HG02970 (cell line): ENCODE data around the gene FBF1.
"Not testable (repeated sequence)": the region's sequence is repeated elsewhere in the genome, so short reads cannot be mapped to it uniquely, and the experiment has no call there.

ENCODE experiments used
- ATAC-seq: cut with Tn5 transposase; IDR thresholded peaks from one replicate; pipeline ENCODE4 v1.9.1; 2021; ENCODE audit warnings: mild to moderate bottlenecking, moderate library complexity, moderate number of reproducible peaks; ENCODE audit not compliant: unreplicated experiment, low FRiP score

Gene FBF1, protein sequence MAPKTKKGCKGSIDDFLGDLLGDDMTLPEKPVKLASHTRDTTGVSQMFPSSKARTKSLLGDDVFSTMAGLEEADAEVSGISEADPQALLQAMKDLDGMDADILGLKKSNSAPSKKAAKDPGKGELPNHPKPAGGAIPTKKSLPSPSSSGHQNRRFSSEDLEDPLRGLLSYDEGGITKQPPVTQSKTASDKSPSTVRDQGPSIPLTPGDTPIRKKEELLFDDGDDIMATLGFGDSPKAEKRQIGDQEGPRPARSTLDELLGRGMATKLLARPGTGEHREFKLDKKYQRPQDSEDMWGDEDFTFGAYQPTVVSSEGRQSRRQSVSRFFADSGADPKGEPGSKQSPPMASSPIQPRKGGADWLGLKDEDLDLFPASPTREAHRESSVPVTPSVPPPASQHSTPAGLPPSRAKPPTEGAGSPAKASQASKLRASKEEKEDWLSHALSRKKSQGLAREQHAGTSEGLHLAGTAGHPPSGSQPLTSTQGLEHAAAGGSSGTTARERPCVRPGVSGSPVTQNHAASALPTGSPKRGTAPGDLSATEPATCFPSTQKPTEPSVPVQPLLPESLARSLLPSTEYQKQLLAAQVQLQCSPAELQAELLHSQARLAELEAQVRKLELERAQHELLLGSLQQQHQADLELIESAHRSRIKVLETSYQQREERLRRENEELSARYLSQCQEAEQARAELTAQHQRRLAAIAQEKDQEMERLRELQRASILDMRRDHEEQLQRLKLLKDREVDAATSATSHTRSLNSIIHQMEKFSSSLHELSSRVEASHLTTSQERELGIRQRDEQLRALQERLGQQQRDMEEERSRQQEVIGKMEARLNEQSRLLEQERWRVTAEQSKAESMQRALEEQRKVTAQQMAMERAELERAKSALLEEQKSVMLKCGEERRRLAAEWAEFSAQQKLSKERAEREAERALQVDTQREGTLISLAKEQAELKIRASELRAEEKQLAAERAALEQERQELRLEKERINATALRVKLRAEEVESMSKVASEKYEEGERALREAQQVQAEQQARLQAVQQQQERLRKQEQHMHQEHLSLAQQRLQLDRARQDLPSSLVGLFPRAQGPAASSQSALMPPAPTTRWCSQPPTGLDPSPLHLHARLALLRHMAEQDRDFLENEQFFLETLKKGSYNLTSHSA

DNA sequence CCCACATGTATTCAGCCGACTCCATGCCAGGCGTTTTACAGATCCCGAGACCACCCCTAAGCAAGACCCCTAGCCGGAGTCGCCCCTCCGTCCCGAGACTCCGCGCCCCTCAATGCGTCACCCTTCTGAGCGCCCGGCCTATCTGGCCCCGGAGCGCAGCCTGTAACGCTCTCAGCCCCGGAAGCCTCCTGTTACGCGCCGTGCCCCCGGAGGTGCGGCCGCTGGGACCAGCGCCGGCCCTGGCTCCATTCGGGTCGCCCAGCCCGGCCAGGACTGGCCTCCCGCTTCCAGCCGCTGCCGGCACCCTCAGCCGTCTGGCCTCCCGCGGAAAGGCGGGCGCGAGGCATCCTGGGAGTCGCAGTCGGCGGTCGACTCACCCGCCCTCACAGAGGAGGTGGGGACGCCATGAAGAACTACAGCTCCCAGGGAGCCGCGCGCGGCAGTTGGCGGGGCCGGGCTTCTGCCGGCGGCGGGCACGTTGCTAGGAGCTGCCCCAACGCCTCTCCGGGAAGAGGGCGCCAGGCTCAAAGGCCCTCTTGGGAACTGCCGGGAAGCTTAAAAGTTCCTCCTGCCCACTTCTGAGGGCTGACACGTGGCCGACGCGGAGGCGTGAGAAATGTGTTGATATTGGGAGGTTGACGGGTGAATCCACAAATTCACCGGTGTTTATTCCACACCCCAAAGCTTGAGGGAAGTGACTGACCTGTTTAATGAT, at the start of gene FBF1:
TSS of gene FBF1 (minus strand) at position 316 of the 715 bp plus-strand sequence. CDS start 2,893 bp downstream, outside the sequence.
- peak; percentile 83 for ATAC-seq

DNA sequence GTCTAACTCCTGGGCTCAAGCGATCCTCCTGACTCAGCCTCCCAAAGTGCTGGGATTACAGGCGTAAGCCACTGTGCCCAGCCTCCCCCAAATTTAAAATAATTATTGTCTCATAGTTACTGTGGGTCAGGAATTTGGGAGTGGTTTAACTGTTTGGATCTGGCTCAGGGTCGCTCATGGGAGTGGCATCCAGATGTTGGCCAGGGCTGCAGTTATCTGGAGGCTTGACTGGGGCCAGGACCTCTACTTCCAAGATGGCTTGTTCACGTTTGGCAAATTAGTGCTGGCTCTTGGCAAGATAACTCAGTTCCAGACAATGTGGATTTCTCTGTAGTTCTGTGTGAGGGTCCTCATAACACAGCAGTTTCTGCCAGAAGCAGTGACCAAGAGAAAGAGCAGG, 46.2 kb upstream of the FBF1 start:
- ATAC-seq = no peak

DNA sequence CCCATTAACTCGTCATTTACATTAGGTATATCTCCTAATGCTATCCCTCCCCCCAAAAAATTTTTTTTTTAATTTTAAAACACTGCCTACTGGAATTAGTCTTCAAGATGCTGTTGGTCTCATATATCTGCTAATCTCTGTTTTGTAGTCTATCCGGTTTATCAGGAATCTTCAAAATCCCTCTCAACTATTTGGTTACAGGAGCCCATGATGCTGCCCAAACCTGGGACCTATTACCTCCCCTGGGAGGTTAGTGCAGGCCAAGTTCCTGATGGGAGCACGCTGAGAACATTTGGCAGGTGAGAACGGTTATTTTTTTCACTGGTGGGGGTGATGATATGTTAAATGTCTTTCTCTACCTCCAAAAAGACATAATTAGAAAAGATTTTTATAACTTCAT, 45.1 kb upstream of the FBF1 start:
- ATAC-seq = no peak

DNA sequence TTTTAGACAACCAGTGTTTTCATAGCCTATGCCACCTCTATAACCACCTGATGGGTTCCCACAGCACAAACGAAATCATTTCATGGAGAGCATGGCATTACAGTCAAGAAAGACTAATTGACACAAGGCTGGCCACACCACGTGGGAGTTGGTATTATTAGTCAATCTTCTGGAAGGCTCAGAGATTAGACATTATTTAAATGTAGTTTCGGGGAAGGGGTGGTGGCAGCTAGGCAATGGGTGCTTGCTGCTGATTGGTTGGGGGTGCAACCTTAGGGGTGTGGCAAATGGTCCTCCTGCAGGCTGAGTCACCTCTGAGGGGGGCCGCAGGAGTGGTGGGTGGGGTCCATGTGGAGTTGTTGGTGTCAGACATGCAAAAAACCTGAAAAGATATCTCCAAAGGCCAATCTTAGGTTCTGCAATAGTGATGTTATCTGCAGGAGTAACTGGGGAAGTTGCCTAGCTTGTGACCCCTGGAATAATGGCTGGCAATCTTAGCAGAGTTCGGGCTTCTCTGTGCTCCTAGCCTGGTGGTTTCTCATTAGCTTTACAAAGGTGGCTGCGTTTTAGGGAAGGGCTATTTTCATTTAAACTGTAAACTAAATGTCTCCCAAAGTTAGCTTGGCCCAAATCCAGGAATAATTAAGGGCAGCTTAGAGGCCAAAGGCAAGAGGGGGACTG, 42.8 kb upstream of the FBF1 start:
- no peak for ATAC-seq

DNA sequence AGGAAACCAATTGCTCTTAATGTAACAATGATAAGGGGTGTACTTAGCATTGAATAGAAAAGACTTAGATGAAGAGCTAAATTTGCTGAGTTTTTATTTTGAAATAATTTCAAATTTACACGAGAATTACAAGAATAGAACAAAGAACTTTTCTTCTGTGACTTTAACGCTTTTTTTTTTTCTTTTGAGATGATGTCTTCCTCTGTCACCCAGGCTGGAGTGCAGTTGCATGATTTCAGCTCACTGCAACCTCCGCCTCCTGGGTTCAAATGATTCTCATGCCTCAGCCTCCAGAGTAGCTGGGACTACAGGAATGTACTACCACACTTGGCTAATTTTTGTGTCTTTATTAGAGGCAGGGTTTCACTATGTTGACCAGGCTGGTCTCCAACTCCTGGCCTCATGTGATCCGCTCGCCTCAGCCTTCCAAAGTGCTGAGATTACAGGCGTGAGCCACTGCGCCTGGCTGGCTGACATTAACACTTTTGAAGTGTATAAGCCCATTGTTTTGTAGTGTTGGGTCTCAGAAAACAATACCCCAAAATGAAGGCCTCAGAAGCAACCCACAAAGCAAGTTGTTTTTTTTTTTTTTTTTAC, 40.3 kb upstream of the FBF1 start:
- ATAC-seq = no peak

DNA sequence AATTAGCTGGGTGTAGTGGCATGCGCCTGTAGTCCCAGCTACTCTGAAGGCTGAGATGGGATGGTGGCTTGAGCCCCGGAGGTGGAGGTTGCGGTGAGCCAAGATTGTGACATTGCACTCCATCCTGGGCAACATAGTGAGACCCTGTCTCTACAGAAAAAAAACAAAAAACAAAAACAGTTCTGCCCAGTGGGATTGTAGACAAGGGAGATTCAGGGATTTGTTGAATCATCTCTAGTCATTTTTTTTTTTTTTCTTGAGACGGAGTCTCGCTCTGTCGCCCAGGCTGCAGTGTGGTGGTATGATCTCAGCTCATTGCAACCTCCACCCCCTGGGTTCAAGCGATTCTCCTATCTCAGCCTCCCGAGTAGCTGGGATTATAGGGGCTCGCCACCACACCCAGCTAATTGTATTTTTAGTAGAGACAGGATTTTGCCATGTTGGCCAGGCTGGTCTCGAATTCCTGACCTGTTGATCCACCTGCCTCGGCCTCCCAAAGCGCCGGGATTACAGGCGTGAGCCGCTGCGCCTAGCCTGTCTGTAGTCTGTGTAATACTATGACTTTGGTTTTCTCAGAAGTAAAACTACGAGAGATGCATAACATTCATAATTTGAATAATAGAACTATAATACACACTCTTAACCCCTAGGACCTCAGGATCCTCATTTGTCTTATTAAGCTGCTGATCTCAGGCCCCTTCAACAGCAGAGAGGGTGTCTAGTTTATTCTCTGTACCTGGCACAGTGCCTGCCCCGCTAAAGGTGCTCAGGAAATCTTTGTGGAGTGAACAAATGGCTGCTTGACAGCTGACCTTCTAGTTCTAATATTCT, 39.6 kb upstream of the FBF1 start:
- ATAC-seq = no peak

DNA sequence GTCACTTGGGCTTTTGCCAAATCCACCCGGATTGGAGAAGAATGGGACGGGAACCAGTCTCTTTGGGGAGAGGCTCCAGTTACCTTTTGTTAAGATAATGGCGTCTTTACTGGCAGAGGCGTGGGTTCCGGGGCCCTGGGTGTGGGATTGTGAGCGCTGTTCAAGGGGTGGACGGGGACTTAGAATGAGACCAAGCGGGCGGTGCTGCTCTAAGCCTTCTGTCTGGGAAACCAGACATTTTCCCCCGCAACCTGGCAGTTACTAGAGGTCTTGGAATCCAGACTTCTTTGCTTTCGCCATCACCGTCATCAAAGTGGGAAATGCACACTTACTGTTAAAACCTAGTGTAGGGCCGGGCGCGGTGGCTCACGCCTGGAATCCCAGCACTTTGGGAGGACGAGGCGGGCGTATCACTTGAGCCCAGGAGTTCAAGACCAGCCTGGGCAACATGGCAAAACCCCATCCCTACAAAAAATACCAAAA, 38.9 kb upstream of the FBF1 start:
- peak; percentile 8 for ATAC-seq

DNA sequence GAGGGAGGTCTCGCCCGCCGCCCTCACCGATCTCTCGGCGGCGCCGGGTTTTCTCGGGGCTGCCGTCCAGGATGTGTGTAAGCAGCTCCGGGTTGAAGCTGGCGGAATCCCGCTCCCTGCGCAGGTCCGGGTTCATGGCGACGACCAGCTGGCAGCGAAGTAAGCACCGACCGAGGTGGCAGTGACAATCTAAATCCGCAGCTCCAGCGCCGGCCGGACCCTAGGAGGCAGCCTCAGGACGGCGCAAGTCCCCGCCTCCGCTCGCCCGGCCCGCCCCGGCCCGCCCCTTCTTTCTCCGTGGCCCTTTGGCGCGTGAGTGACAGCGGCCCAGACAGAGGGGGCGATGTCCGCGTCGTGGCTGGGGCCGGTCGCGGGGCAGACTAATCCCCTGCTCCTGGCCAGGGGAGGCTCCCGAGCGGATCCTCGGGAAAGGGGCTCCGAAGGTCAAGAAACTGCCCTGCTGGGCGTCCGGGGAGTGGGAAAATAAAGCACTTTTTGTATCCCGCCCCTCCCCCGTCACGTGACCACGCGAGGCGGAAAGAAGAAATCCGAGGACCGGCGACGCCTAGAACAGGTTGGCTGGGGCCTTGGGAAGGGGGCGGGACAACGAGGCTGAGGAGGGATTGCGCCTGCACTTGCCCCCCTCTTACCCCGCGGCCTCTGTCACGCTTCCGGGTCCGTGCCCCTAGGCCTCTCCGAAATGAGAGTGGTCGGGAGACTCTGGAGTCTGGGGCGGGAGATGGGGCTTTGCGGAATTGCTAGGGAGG, 38.3 kb upstream of the FBF1 start, which contains the start of the genes ACOX1 and TEN1:
TSS of gene ACOX1 (minus strand) at position 229 of the 767 bp plus-strand sequence. CDS start at position 136, 93 bp downstream.
TSS of gene TEN1 (plus strand) at position 303 of the 767 bp plus-strand sequence. CDS start 6,953 bp downstream, outside the sequence.
- peak; percentile 85 for ATAC-seq

DNA sequence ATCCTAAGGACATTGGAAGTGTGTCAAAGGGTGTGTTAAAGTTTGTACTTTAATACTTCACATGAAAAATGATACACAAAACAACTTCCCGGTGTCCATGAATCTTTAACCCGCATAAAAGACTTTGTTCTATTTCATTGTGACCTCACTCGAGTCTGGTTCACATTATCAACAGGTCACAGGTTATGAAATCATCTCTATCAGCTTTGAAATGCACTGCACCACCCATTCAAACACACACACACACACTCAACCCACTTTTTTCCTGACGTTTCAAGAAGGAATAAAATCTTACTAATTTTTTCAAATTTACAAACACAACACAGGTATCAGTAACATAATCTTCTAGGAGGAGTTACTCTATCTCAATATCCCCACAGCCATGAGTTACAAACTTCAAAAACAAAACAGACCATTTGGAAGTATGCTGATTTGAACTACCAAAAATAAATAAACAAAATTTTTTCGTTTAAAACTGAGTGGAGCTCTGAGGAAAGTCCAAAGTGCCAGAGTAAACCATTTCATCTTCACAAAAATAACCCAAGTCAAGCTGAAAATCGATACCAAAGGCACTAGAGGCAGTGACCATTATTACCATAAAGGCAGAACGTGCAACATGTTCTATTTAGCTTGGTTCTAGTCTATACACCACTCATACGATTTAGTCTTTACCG, 35.5 kb upstream of the FBF1 start:
- ATAC-seq = no peak

DNA sequence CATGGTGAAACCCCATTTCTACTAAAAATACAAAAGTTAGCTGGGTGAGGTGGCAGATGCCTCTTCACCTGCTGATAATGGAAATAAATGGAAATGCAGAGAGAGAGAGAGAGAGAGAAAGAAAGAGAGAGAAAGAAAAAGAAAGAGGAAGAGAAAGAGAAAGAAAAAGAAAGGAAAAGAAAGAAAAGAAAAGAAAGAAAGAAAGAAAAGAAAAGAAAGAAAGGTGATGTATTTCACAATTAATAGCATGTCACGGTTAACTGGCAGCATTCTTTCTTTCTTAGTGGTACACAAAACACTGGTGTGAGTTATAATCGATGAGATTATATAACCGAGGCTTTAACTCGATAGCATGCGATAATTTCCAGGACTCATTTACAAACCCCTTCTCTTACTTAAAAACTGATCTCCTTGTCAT, 34.9 kb upstream of the FBF1 start:
- ATAC-seq = no peak

DNA sequence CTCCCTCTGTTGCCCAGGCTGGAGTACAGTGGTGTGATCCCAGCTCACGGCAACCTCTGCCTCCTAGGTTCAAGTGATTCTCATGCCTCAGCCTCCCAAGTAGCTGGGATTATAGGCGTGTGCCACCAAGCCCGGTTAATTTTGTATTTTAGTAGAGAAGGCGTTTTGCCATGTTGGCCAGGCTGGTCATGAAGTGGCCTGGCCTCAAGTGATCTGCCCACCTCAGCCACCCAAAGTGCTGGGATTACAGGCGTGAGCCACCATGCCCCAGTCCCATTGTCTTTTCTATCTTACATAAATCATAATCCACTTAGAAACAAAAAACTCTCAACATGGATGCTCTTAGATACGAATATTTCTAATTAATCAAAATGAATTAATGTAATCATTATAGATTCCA, 34.3 kb upstream of the FBF1 start:
- not testable (repeated sequence) for ATAC-seq

DNA sequence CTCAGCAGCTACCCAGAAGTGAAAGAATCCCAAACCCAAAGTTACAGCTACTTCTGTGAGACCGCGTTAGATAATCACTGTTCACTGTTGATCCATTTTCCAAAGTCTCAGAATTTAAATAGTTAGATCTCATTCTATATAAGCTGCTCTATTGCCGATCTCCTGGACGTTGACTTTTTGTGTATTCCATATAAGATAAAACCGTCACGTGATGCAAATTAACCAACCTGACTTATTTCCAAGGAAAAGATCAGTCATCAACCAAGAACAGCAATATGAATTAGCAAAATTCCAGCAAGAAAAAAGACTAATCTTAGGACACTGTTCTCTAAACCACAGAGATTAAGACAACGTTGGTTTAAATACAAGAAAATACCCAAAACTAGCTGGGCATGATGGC, 29.8 kb upstream of the FBF1 start:
- no peak for ATAC-seq

DNA sequence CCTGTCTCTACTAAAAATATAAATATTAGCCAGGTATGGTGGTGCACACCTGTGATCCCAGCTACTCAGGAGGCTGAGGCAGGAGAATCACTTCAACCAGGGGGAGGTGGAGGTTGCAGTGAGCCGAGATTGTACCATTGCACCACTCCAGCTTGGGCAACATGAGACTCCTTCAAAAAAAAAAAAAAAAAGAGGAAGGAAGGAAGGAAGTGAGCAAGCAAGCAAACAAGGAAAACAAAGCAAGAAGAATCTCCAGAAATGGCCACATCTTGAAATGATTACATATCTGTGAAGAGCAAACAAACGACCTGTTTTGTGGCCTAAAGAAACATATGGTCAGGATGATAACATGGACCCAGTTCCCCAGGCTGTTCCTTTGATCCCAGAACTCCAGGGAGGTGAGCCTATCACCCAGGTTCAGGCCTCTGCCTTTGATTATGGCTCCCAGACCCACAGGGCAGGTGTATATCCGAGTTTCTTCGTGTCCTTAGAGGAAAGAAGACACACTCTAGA, 29.2 kb upstream of the FBF1 start:
- no peak for ATAC-seq

DNA sequence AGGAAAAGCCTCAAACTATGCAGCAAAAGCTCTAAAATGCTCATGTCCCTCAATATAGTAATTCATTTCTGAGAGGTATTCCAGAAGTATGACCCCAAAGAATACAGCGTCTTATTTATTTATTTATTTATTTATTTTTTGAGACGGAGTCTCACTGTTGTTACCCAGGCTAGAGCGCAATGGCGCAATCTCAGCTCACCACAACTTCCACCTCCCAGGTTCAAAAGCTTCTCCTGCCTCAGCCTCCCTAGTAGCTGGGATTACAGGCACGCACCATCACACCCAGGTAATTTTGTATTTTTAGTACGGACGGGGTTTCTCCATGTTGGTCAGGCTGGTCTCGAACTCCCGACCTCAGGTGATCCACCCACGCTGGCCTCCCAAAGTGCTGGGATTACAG, 28.2 kb upstream of the FBF1 start:
- ATAC-seq = not testable (repeated sequence)

DNA sequence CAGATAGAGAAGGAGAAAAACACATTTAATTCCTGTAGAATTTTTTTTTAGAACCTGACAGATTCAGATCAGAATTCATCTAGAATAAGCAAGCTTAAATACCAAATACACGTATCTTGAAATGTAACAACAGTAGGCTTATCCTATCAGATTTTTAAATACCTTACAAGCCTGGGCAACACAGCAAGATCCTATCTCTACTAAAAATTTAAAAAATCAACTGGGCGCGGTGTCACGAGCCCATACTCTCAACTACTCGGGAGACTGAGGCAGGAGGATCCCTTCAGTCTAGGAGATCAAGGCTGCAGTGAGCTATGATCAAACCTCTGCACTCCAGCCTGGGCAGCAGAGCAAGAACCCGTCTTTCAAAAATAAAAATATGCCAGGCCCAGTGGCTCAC, 24.6 kb upstream of the FBF1 start:
- ATAC-seq = no peak

DNA sequence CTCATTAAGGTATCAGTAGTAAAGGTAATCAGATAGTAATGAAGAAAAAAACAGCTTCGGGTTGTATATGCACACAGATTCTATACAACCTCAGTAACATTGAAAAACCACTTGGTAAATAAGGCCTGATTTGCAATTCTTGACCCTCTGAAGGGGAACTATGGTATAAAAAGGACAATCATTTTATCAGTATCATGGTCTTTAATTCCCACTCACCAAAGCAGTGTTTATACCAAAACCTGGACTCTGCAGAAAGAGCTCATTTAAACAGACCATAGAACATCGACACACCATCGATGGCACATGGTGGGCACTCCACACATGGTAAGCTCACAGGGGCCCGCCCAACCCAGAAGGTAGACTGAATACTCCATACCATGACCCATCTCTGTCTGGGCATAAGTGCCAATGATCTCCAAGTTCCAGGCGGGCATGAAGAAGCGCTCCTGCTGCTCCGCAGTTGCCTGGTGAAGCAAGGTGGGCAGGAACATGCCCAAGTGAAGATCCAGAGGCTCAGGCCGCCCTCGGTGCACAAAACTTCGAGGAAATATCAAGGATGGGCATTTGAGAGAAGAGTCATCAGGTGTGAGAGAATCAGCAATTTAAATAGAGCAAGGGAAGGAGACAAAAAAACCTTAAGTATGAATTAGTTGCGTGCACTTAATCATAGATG, 19.1 kb upstream of the FBF1 start:
- ATAC-seq = no peak
